Measurements from ENCODE around the gene MRPL16.

DNA sequence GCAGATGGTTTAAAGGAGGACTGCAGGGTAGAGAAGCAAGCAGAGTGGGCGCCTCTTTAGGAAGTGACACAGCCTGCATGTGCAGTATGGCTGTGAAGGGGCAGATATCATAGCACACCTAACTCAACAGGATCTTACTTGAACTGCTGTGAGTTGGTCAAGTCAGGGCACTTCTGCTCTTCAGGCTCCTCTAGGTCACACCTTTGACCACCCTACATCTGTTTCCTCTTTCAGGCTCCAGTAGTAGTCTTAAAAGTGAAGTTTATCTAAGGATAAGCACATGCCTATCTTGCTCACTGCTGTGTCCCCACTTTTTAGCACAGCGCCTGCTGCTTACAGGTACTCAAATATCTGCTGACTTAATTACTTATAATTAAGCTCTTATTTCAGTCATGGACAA is 6.5 kb downstream of the MRPL16 start:
- TF ChIP-seq EZH2 (IDR thresholded peaks at IDR 0.05; ENCODE audit: insufficient read depth, poor library complexity, severe bottlenecking) (no peak), EZH2phosphoT487 (IDR thresholded peaks at IDR 0.05; ENCODE audit: insufficient read depth, low read depth) (no peak)
